Bone marrow (tissue), 2 donors: ENCODE measurements around the gene UBE2G2.

Source experiments
- DNase-seq, 2 donors: peaks; one replicate each; lab custom pipeline; 2025; lab: John Stamatoyannopoulos, UW

The UBE2G2 gene

DNA sequence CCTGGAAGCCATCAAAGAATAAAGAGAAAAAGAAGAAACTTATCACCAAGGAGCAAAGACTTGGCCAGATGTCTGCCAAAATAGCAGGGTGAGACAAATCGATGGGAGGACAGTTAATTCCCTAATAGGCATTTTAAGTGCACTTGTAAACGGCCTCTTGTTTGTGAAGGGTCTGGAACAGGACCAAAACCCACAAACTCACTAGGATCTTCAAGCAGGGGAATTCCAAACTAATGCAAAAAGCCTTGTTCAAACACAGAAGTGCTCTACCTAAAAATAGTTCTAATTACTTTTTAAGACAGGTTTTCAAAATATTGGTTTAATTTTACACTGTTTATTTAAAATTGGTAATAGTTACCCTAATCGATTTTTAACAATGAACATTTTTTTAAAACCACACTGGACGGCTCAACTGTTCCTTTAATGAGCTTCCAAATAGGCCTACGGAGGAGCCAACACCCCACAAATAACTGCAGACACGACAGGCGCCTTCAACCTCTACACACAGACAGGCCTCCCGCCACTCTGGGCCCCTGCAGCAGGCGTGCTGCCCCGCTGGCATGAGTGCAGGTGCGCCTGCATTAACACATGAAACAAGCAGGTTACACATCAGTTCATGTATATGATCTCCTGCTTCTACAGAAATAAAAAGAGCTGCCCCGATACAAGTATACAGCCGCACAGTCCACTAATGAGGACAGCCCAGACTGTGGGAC, 15.8 kb downstream of the UBE2G2 start:
- DNase-seq: no peak

GRCh38 chr21:44784810-44785209, 16.8 kb downstream of the UBE2G2 start:
- no peak for DNase-seq

DNA sequence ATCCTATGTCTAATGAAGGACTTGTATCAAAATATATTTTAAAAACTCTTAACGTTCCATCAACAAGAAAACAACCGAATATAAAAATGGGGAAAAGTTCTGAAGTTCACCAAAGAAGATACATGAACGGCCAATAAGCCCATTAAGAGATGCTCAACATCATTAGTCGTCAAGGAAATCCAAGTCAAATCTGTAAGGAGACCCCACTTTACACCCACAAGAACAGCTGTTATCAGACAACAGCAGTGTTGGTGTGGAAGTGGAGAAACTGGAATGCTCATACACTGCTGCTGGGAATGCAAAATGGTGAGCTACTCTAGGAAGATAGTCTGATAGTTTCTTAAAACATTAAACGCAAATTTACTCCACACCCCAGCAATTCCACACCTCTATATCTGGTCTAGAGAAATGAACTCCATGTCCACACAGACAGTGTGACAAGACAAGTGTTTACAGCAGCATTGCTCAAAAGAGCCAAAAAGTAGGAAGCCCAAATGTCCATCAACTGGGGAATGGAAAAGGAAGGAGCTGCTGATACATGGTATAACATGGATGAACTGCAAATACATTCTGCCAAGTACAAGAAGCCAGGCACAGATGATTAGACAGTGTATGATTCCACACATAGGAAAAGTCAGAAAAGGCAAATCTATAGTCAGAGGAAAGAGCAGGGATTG, 18.5 kb downstream of the UBE2G2 start:
- no peak for DNase-seq

- no peak for DNase-seq
Observed at GRCh38 chr21:44780767-44781459, 20.7 kb downstream of the UBE2G2 start.

- DNase-seq: no peak
Observed at GRCh38 chr21:44780137-44780502, 21.5 kb downstream of the UBE2G2 start.

- DNase-seq: no peak
Observed at GRCh38 chr21:44779417-44780136, 22.0 kb downstream of the UBE2G2 start.

- no peak for DNase-seq
Observed at GRCh38 chr21:44778983-44779382, 22.6 kb downstream of the UBE2G2 start.

DNA sequence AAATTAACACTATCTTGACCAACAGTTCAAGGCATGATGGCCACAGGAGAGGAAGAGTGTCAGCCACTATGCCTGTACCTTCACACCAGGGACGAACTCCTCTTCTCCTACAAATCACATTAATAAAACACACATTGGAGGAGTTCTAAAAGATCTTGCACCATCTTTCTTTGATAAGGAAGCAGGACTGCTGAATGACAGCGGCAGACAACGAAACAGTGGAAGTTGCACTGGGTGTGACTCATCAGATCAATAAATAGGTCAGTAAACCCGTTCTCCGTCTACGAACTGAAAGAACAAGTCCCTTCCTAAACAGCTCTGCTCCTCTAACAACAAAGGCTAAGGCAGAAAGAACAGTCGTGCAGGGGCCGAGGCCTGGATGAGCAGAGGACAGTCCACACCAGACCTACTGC, 23.1 kb downstream of the UBE2G2 start:
- DNase-seq: no peak

DNA sequence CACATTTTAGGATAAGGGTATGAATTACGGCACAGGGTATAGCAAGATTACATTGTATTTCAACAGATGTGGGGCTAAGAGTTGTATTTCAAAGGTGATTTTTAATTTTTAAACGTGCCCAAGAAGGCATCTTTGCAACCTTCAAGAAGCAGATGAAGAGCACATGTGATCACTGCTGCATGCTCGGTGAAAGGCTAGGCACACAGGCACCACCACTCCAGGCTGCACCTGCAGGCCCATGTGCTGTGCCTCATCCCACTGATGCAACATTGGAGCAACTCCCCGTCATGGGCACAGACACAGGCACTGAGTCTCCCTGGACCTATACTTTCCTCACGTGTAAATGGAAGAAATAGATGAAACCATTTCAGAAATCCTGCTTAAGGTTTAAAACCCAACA, 23.5 kb downstream of the UBE2G2 start:
- DNase-seq: no peak

DNA sequence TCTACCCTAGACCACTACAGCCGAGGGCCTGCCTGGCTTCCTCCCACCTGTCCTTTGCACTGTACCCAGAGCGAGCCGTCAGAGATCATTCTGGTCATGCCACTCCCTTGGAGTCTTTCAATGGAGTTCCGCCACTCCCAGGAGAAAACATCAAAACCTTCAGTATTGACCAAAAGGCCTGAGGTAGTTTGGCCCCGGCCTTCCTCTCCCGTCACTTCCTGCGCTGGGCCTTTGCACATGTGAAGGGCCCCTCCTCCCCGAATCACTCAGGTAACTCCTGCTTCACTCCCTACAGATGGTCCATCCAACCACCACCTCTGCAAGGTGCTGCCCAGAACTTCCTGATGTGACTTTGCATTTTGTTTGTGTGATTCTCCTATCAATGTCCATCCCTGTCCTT, 26.6 kb downstream of the UBE2G2 start:
- no peak for DNase-seq

- DNase-seq: no peak
Observed at GRCh38 chr21:44773291-44773932, 28.2 kb downstream of the UBE2G2 start.

- DNase-seq: no peak
Observed at GRCh38 chr21:44771896-44772525, 29.6 kb downstream of the UBE2G2 start.

GRCh38 chr21:44767834-44768831, 33.5 kb downstream of the UBE2G2 start:
- DNase-seq: no peak

DNA sequence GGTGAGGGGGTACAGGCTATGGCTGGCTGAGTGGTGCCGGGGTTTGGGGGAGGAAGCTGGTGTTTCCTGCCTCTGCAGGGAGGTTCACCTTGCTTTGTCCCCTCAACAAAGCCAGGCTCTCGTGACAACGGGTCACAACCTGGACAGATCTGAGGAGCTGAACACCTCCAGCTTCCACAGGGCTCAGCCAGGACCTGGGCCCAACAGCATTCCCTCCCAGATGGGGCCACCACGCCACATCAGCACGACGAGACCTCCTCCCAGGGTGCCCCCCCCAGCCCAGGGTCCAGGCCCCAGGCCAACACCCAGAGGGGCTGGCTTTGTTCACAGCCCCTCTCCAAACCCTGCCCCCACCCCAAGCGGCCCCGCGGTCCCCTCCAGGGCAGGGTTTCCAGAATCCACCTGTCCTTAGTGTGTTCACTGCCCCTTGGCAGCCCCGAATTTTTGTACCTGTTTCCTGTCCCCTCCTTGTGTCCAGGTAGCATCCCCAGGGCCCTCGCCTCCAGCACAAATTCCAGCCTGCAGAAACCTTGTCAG, 34.7 kb downstream of the UBE2G2 start:
- DNase-seq: no peak

DNA sequence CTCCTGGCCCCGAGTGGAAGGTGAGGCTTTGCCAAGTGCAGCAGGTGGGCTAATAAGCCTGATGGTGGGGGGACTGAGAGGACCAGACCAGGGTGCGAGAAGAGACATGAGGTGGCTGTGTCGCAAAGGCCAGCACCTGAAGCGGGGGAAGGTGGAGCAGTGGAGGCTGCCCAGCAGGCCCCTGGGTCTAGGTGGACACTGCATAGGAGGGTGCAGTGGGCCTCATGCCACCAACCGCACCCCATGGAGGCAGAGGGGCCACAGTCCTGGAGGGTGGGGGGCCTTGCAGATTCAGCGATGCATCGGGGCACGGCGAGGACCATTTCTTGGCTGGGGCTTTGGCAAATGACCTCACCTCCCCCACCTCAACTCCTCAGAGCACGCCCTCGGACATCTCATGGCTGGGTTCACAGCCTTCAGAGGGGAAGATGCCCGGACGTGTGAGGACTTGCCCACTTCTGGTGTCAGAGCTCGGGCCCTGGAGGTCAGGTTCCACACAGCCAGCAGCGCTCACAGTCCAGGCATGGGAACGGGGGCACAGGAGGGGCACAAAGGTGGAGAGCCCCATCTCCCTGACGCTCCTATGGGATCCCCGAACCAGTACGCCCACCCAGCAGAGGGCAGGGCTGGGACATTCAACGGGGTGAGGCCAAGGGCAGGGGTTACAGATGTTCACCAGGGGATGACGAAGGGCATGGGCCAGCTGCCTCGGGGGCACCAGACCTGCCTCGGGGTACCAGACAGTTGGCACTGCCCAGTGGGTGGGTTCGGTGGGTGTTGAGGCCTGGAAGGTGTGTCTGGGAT, 35.4 kb downstream of the UBE2G2 start:
- no peak for DNase-seq

GRCh38 chr21:44765231-44766013, 36.2 kb downstream of the UBE2G2 start:
- no peak for DNase-seq

- no peak for DNase-seq
Observed at GRCh38 chr21:44764319-44765230, 37.0 kb downstream of the UBE2G2 start.
